Measurements from ENCODE around the gene CIRBP. TPM values are rescaled to one million over a fixed set of nuclear protein-coding genes. Genes with fewer than 3 reads are reported as not detected.

The CIRBP gene
- total and polyA plus RNA-seq, 2 of the 13 experiments (the other 11 are each of a cell fraction or from before 2014, with no cell fraction given): 133 to 140 TPM

DNA sequence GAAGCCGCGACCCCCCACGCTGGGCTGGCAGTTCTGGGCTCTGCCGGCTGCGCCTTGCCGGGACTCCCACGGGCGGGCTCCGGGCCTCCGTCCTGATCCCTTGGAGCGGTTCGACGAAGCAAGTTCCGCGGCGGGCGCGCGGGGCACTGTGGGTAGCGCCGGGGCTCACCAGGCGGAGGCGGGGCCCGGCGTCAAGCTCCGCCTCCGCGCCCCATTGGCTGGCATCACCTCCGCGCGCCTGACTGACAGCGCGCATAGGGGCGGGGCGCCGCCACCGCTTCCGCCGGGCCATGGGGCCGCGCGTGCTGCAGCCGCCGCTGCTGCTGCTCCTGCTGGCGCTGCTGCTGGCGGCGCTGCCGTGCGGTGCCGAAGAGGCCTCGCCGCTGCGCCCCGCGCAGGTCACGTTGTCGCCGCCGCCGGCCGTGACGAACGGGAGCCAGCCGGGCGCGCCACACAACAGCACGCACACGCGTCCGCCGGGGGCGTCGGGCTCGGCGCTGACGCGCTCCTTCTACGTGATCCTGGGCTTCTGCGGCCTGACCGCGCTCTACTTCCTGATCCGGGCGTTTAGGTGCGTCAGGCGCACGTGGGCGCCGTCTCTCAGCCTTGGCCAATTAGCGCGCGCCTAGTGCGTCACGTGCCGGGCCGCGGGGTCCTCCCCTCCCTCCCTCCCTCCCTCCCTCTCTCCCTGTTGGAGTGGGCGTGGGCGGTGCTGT is 6.3 kb downstream of the CIRBP start, which contains the start of gene FAM174C (continued):
- TF ChIP-seq THRA (CRISPR knock-in tag; IDR thresholded peaks at IDR 0.05; ENCODE audit: borderline replicate concordance): no peak; the same call in none of the 2 replicates
- no peak for TF ChIP-seq ZNF720 (CRISPR knock-in tag; IDR thresholded peaks at IDR 0.05)
- TF ChIP-seq RBFOX2 (IDR thresholded peaks at IDR 0.05; ENCODE audit: low read depth, low read length): peak; percentile 95
- TF ChIP-seq SP5 (CRISPR knock-in tag; IDR thresholded peaks at IDR 0.05; ENCODE audit: borderline replicate concordance, low read depth): no peak; the same call in 1 of the 2 replicates
- TF ChIP-seq DR1 (CRISPR knock-in tag; IDR thresholded peaks at IDR 0.05): no peak; the same call in 1 of the 2 replicates
- TF ChIP-seq CENPT (CRISPR knock-in tag; IDR thresholded peaks at IDR 0.05; ENCODE audit: low read depth): 0 out of 2 replicates have a peak, but pooled peaks have one; percentile 65
- TF ChIP-seq NFATC3 (CRISPR knock-in tag; IDR thresholded peaks at IDR 0.05): no peak
- TF ChIP-seq MAF1 (CRISPR knock-in tag; IDR thresholded peaks at IDR 0.05; ENCODE audit: borderline replicate concordance): no peak
- no peak for TF ChIP-seq CEBPZ (IDR thresholded peaks at IDR 0.05; ENCODE audit: low read length)
- TF ChIP-seq, protein P1, sequence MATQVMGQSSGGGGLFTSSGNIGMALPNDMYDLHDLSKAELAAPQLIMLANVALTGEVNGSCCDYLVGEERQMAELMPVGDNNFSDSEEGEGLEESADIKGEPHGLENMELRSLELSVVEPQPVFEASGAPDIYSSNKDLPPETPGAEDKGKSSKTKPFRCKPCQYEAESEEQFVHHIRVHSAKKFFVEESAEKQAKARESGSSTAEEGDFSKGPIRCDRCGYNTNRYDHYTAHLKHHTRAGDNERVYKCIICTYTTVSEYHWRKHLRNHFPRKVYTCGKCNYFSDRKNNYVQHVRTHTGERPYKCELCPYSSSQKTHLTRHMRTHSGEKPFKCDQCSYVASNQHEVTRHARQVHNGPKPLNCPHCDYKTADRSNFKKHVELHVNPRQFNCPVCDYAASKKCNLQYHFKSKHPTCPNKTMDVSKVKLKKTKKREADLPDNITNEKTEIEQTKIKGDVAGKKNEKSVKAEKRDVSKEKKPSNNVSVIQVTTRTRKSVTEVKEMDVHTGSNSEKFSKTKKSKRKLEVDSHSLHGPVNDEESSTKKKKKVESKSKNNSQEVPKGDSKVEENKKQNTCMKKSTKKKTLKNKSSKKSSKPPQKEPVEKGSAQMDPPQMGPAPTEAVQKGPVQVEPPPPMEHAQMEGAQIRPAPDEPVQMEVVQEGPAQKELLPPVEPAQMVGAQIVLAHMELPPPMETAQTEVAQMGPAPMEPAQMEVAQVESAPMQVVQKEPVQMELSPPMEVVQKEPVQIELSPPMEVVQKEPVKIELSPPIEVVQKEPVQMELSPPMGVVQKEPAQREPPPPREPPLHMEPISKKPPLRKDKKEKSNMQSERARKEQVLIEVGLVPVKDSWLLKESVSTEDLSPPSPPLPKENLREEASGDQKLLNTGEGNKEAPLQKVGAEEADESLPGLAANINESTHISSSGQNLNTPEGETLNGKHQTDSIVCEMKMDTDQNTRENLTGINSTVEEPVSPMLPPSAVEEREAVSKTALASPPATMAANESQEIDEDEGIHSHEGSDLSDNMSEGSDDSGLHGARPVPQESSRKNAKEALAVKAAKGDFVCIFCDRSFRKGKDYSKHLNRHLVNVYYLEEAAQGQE (IDR thresholded peaks at IDR 0.05; ENCODE audit: borderline replicate concordance in 1 of 2, low read depth in 1 of 2, low read length in 2 of 2): 0 out of 4 replicates have a peak, but pooled peaks of 1 of the 2 experiments have one; percentile 34
- no peak for TF ChIP-seq SCMH1 (CRISPR knock-in tag; IDR thresholded peaks at IDR 0.05; ENCODE audit: borderline replicate concordance)
- TF ChIP-seq KLF12 (CRISPR knock-in tag; IDR thresholded peaks at IDR 0.05; ENCODE audit: borderline replicate concordance): no peak
- TF ChIP-seq ZNF205 (CRISPR knock-in tag; IDR thresholded peaks at IDR 0.05): no peak
- no peak for TF ChIP-seq ZNF432 (CRISPR knock-in tag; IDR thresholded peaks at IDR 0.05; ENCODE audit: borderline replicate concordance)
- TF ChIP-seq, protein P2, sequence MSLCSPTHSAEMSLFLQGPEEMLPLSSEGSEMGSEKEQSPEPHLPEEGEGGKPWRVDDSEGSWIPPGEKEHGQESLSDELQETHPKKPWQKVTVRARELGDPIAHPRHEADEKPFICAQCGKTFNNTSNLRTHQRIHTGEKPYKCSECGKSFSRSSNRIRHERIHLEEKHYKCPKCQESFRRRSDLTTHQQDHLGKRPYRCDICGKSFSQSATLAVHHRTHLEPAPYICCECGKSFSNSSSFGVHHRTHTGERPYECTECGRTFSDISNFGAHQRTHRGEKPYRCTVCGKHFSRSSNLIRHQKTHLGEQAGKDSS (CRISPR knock-in tag; IDR thresholded peaks at IDR 0.05; ENCODE audit: borderline replicate concordance, low read depth): no peak
- TF ChIP-seq, protein P3, sequence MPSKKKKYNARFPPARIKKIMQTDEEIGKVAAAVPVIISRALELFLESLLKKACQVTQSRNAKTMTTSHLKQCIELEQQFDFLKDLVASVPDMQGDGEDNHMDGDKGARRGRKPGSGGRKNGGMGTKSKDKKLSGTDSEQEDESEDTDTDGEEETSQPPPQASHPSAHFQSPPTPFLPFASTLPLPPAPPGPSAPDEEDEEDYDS (CRISPR knock-in tag; IDR thresholded peaks at IDR 0.05): peak; percentile 23; the same call in 1 of the 2 replicates
- no peak for TF ChIP-seq CENPX (CRISPR knock-in tag; IDR thresholded peaks at IDR 0.05)
- TF ChIP-seq MAZ (IDR thresholded peaks at IDR 0.05; ENCODE audit: borderline replicate concordance, low read depth, low read length): peak; percentile 96
- peak; percentile 93 for TF ChIP-seq MAZ (CRISPR knock-in tag; IDR thresholded peaks at IDR 0.05; ENCODE audit: low read depth)

Measured in HepG2 (cell line).